ENCODE measurements around the gene TOGARAM2.

TOGARAM2 gene

GRCh38 chr2:29024882-29025430 is 43.9 kb downstream of the TOGARAM2 start:
- ChIA-PET POLR2A (ENCODE audit: low non-redundant PET) (no interaction called here), CTCF (interaction anchor here (0.5 to 0.6 kb wide), 2 partner anchors 28 to 169 kb away, joined by 3 read pairs; no protein-coding TSS in a partner anchor)
- TF ChIP-seq CTCF (conservative IDR thresholded peaks at IDR 0.05; ENCODE audit: low read depth) = no peak
- no peak for DNase-seq (ENCODE audit: low spot score)
- H3K27ac ChIP-seq = no peak overlapping the region

GRCh38 chr2:29025711-29026110 is 44.6 kb downstream of the TOGARAM2 start:
- ChIA-PET POLR2A (ENCODE audit: low non-redundant PET) (no interaction called here), CTCF (no interaction called here)
- no peak overlapping the region for H3K27ac ChIP-seq
- no peak for DNase-seq (ENCODE audit: low spot score)
- TF ChIP-seq CTCF (conservative IDR thresholded peaks at IDR 0.05; ENCODE audit: low read depth) = no peak

GRCh38 chr2:29031046-29031445 is 49.9 kb downstream of the TOGARAM2 start:
- no peak overlapping the region for H3K27ac ChIP-seq
- CTCF ChIA-PET = no interaction called here
- no peak for DNase-seq (ENCODE audit: low spot score)
- no peak for TF ChIP-seq CTCF (conservative IDR thresholded peaks at IDR 0.05; ENCODE audit: low read depth)
- POLR2A ChIA-PET (ENCODE audit: low non-redundant PET) = no interaction called here

GRCh38 chr2:29032189-29032588 is 51.1 kb downstream of the TOGARAM2 start:
- no peak for DNase-seq (ENCODE audit: low spot score)
- H3K27ac ChIP-seq = no peak overlapping the region
- TF ChIP-seq CTCF (conservative IDR thresholded peaks at IDR 0.05; ENCODE audit: low read depth) = no peak
- POLR2A ChIA-PET (ENCODE audit: low non-redundant PET) = no interaction called here
- CTCF ChIA-PET = no interaction called here

- peak; percentile 77 for DNase-seq (ENCODE audit: low spot score)
- peak overlapping the region; percentile 63 for H3K27ac ChIP-seq
- CTCF ChIA-PET = no interaction called here
- POLR2A ChIA-PET (ENCODE audit: low non-redundant PET) = no interaction called here
- TF ChIP-seq CTCF (conservative IDR thresholded peaks at IDR 0.05; ENCODE audit: low read depth) = no peak
Observed at GRCh38 chr2:29033172-29033571, 52.1 kb downstream of the TOGARAM2 start.

- POLR2A ChIA-PET (ENCODE audit: low non-redundant PET) = no interaction called here
- no peak for TF ChIP-seq CTCF (conservative IDR thresholded peaks at IDR 0.05; ENCODE audit: low read depth)
- no peak for DNase-seq (ENCODE audit: low spot score)
- CTCF ChIA-PET = interaction anchor here (0.9 to 1.1 kb wide), 2 partner anchors 10 to 22 kb away, joined by 3 to 8 read pairs; no protein-coding TSS in a partner anchor
- peak overlapping the region; percentile 63 for H3K27ac ChIP-seq
Observed at GRCh38 chr2:29033656-29034055, 52.6 kb downstream of the TOGARAM2 start.
